SK-N-MC (cell line): Measurements from ENCODE around the gene DLEU7.

Experiments used
- DNase-seq: peaks from one replicate; pipeline ENCODE4 v3.0.0-alpha.2; 2011; ENCODE audit warnings: low read depth, low spot score
- H3K27ac ChIP-seq: fragments of 200-600 bp; sonication (generic); 2 replicates; pipeline ENCODE4 v1.5.1; 2016; ENCODE audit warnings: mixed run types
- H3K36me3 ChIP-seq: fragments of 200-600 bp; sonication (generic); 2 replicates; pipeline ENCODE4 v1.6.1; 2017; ENCODE audit warnings: antibody characterized with exemption, low read length, mixed read lengths; ENCODE audit not compliant: insufficient read depth
- H3K4me3 ChIP-seq: fragments of 200-600 bp; sonication (generic); 2 replicates; pipeline ENCODE4 v1.5.1; 2016
- H3K9ac ChIP-seq: fragments of 200-600 bp; sonication (generic); 2 replicates; pipeline ENCODE4 v1.8.0; 2017; ENCODE audit warnings: mixed run types, mixed read lengths; ENCODE audit not compliant: insufficient read length
- H3K9me3 ChIP-seq: fragments of 200-600 bp; sonication (generic); 2 replicates; pipeline ENCODE4 v1.6.1; 2017; ENCODE audit warnings: low read depth, mild to moderate bottlenecking, antibody characterized with exemption, low read length, moderate library complexity, mixed read lengths
- EZH2 ChIP-seq: fragments of 200-600 bp; sonication (generic); IDR thresholded peaks from one replicate; pipeline ENCODE4 v1.6.1; 2017; ENCODE audit warnings: antibody characterized with exemption
- FOXP2 ChIP-seq: optimal IDR thresholded peaks from 2 replicates; pipeline ENCODE3; 2011; ENCODE audit warnings: mild to moderate bottlenecking, moderate library complexity; ENCODE audit not compliant: insufficient read depth; ENCODE audit errors: extremely low read length, control extremely low read depth
- POLR2AphosphoS5 ChIP-seq: IDR thresholded peaks from 2 replicates; pipeline ENCODE4 v1.6.1; 2012; ENCODE audit warnings: mild to moderate bottlenecking, low read depth, low read length, borderline replicate concordance

The DLEU7 gene

GRCh38 chr13:50794226-50794625 lies 49.3 kb downstream of the DLEU7 start:
- no peak overlapping the region for H3K4me3 ChIP-seq
- H3K27ac ChIP-seq = no peak overlapping the region
- no peak for DNase-seq
- H3K9me3 ChIP-seq = no peaks in the 10 kb centered on the region; the same call in 1 of the 2 replicates
- H3K36me3 ChIP-seq = no peaks in the 10 kb centered on the region
- TF ChIP-seq FOXP2 (no peak), EZH2 (no peak), POLR2AphosphoS5 (no peak)
- H3K9ac ChIP-seq = no peak overlapping the region

DNA sequence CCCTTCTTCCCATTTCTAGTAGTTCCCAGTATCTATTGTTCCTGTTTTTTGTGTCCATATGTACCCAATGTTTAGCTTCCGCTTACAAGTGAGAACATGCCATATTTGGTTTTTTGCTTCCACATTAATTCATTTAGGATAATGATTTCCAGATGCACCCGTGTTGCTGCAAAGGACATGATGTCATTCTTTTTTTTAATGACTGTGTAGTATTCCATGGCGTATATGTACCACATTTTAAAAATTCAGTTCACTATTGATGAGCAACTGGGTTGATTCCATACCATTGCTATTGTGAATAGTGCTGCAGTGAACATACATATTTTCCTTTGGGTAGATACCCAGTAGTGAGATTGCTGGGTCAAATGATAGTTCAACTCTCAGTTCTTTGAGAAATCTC lies 50.5 kb downstream of the DLEU7 start:
- no peaks in the 10 kb centered on the region for H3K36me3 ChIP-seq
- H3K4me3 ChIP-seq = no peak overlapping the region
- H3K9me3 ChIP-seq = no peaks in the 10 kb centered on the region; the same call in 1 of the 2 replicates
- no peak for DNase-seq
- TF ChIP-seq FOXP2 = no peak
- TF ChIP-seq POLR2AphosphoS5 = no peak
- no peak for TF ChIP-seq EZH2
- no peak overlapping the region for H3K27ac ChIP-seq
- H3K9ac ChIP-seq = no peak overlapping the region

DNA sequence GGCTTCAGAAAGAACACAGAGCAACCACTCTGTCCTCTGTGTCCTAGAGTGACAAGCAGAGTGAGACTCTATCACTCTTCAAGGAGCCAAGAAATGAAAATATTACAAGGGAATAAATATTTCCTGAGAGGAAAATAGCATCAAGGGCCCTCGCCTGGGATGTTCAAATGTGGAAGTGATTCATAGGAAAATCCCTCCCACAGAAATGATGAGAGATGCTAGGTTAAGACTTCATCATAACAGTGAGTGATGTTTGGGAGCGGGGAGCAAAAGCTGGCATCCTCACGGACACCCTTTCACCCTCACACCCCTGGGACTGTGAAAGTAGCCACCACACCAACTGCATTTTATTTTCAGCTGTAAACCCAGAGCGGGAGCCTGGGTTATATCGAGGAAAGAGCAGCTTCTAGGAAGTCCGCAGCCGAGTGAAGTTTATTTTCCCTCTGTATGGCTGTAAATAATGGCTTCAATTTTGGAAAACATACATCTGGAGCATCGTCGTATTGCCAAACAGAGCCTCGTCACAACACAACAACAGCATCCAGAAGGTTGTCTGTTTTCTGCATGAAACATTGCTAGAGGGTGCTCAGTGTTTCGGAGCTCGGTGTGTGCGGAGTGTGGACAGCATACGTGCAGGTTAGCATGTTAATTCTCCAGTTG lies 54.8 kb downstream of the DLEU7 start:
- DNase-seq = no peak
- Histone ChIP-seq H3K27ac (no peak overlapping the region), H3K9ac (no peak overlapping the region), H3K9me3 (no peaks in the 10 kb centered on the region; the same call in 1 of the 2 replicates), H3K36me3 (no peaks in the 10 kb centered on the region), H3K4me3 (no peak overlapping the region)
- TF ChIP-seq EZH2 (no peak), POLR2AphosphoS5 (no peak), FOXP2 (no peak)

DNA sequence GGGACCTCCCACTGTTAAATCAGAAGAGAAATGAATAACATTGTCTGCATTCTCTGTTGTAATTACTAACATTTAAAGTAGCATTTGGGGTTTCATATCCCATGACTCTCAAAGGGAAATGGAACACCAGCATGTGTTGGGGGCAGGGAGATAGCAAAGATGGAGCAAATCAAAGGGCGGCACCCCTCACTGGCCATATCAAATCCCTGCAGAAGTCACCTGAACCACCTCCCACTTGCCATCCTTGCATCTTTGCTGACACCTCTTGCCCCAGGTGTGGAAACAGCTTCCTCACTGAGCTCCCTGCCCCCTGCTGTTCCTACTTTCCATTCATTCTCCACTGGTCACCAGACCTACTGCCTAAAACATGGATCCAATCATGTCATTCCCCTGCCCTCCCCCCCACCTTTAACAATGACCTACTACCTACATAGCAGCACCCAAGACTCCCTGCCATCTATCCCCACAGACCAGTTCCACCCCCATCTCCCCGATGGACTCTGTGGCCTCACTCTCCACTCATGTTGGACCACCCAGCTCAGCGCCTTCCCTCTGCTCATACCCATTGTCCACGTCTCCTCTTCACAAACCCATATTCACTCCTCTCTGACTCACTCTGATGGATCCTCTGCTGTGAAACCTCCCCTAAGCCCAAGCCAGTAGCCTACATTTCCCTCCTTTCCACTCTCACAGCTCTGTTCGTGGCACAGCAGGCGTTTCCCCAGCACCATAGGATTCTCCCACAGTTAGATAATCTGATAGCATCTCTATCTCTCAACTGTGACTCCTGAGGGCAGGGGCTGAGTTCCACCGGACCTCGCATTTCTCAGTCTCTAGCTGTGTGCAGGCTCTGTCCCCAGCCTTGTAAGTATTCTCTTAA lies 55.9 kb downstream of the DLEU7 start:
- DNase-seq = no peak

DNA sequence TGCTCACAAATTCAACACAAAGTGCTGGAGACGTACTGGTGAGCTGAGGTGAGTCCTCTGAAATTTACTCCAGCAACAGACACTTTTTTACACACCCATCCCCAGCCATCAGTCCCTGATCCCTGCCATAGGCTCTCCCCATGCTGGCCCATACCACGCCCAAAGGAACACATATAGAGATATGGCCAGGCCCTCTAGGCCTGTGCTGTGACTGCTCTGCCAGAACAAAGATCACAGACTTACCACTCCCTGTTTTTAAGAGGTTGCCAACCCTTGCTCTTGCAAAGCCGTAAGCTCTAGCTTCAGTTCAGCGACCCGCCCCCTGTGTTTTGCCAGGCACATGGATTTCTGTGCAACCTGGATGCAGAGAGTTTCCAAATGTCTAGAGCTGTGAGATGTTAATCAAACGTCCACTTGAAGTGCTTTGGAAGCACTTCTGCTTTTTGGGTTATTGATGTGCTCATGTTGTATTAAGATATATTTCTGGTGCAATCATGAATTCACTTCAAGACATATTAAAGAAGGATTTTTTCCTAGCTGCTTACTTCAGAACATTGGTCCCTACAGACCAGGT lies 59.7 kb downstream of the DLEU7 start:
- H3K4me3 ChIP-seq = no peak overlapping the region
- TF ChIP-seq EZH2 (no peak), FOXP2 (no peak), POLR2AphosphoS5 (no peak)
- no peaks in the 10 kb centered on the region for H3K36me3 ChIP-seq
- no peak overlapping the region for H3K27ac ChIP-seq
- no peaks in the 10 kb centered on the region for H3K9me3 ChIP-seq
- DNase-seq = no peak
- H3K9ac ChIP-seq = no peak overlapping the region

More for the DNA sequence above, 55.9 kb downstream of the DLEU7 start:
- H3K9ac ChIP-seq = no peak overlapping the region
- no peaks in the 10 kb centered on the region for H3K9me3 ChIP-seq
- no peaks in the 10 kb centered on the region for H3K36me3 ChIP-seq
- H3K4me3 ChIP-seq = no peak overlapping the region
- TF ChIP-seq FOXP2 (no peak), POLR2AphosphoS5 (no peak), EZH2 (no peak)
- H3K27ac ChIP-seq = no peak overlapping the region

DNA sequence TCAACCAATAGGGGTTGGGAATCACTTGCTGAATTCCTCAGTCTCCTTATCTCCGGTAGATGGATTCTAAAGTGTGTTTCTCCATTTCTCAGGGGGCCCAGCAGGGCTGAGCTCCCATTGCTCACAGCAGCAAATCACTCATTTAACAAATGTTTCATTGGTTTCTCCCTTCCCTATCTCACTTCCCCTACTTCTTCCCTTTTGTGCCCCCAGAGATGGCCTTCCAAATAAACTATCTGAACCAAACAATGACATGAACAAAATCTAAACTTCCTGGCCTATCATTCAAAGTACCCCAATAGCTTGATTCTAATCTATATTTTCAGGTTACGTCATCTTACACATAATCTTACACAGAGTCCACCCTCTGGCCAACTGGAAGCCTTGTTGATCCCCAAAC lies 60.4 kb downstream of the DLEU7 start:
- H3K27ac ChIP-seq = no peak overlapping the region
- no peak overlapping the region for H3K9ac ChIP-seq
- H3K9me3 ChIP-seq = no peaks in the 10 kb centered on the region
- TF ChIP-seq POLR2AphosphoS5 (no peak), FOXP2 (no peak), EZH2 (no peak)
- no peaks in the 10 kb centered on the region for H3K36me3 ChIP-seq
- H3K4me3 ChIP-seq = no peak overlapping the region
- DNase-seq = no peak

- no peak overlapping the region for H3K27ac ChIP-seq
- TF ChIP-seq EZH2 (no peak), FOXP2 (no peak), POLR2AphosphoS5 (no peak)
Observed at GRCh38 chr13:50780201-50781015, 63.1 kb downstream of the DLEU7 start.

More at GRCh38 chr13:50780201-50781015, 63.1 kb downstream of the DLEU7 start:
- H3K9ac ChIP-seq = no peak overlapping the region
- DNase-seq = no peak
- no peak overlapping the region for H3K4me3 ChIP-seq
- no peaks in the 10 kb centered on the region for H3K36me3 ChIP-seq
- H3K9me3 ChIP-seq = no peaks in the 10 kb centered on the region
